GM10266 (cell line): ENCODE data around the gene TNC.
"Not testable (repeated sequence)": the region's sequence is repeated elsewhere in the genome, so short reads cannot be mapped to it uniquely, and the experiment has no call there.

ENCODE experiments used
- DNase-seq: peaks from one replicate; pipeline ENCODE4 v3.0.0; 2012; ENCODE audit errors: extremely low spot score
- TF ChIP-seq, protein P1 (sequence below): IDR thresholded peaks from 2 replicates; pipeline ENCODE4 v1.5.1; 2012; ENCODE audit warnings: mild to moderate bottlenecking, low read depth; ENCODE audit not compliant: control insufficient read depth, insufficient read depth; ENCODE audit errors: missing control alignments

Gene TNC

DNA sequence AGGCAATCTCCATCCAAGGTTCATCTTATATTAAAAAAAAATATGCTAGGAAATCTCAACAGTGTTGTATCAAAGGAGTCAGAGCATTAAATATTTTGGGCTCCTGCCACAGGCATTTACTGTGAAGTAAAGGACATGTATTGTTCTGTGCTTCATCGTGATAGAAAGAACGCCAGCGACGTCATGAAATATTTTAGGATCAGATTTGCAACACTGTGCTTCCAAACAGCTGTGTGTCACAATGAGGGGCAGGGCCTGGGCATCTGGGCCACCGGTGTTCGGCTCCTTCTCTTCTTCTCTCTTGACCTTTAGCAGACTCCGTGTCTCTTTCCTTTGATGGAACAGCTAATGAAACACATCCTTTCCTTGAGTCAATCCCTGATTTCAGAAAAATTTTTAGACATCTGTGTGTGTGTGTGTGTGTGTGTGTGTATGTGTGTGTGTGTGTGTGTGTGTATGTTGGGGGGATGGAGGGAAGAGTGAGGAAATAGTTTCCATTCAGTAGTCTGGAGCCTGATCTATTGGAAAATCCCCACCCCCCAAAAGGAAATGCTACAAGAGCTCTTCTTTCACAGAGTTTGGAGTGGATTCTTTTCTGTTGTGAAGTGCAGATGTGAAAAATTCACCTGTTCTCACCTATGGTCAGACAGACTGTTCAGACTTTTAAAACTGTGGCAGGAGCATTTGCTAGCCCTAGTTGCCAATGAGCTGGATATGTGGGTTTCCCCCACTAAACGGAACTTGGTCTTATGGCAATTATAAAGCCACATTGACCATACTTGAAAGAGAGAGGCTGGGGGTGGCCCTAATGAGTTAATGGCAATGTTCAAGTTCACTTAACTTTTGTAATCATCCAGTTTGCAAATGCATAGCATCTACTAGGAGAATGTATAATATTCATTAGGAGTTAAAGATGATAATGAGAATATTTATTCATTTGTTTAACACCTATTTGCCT, 18.1 kb upstream of the TNC start:
- DNase-seq: no peak
- TF ChIP-seq, protein P1, sequence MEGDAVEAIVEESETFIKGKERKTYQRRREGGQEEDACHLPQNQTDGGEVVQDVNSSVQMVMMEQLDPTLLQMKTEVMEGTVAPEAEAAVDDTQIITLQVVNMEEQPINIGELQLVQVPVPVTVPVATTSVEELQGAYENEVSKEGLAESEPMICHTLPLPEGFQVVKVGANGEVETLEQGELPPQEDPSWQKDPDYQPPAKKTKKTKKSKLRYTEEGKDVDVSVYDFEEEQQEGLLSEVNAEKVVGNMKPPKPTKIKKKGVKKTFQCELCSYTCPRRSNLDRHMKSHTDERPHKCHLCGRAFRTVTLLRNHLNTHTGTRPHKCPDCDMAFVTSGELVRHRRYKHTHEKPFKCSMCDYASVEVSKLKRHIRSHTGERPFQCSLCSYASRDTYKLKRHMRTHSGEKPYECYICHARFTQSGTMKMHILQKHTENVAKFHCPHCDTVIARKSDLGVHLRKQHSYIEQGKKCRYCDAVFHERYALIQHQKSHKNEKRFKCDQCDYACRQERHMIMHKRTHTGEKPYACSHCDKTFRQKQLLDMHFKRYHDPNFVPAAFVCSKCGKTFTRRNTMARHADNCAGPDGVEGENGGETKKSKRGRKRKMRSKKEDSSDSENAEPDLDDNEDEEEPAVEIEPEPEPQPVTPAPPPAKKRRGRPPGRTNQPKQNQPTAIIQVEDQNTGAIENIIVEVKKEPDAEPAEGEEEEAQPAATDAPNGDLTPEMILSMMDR: no peak

DNA sequence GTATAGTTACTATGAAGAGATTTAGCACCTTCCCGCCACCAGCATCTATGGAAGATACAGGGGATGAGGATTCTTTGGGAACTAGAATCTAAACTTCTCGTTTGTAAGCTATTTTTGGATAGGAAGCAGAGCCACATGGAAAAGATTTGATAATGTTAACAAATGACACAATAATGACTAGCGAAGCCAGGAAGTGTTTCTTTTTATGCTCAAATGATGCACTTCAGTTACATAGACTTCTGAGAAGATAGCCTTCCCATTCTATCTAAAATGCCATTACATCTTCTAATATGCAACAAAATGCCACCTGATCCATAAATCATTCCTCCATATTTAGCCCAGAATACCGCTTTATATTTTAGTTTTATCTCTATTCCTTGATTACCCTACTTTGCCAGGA, 17.0 kb upstream of the TNC start:
- DNase-seq: no peak
- TF ChIP-seq, protein P1: no peak

DNA sequence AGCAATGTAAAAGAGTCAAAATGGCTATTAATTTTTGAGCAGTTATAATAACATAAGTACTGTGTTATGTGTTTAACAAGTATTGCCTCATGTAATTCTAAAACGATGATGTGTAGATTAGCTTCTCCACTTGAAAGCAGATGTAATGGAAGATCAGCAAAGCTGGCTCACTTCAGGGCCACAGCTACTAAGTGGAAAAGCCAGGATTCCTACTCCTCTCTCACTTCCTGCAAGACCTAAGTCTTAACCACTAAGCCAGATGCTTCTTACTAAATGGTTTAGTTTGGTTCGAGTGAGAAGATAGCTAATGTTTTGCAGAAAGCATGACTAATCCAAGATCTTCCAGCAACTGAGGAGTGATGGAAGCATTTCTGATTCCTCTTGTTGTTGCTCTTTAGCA, 15.7 kb upstream of the TNC start:
- DNase-seq: no peak
- TF ChIP-seq, protein P1: no peak

DNA sequence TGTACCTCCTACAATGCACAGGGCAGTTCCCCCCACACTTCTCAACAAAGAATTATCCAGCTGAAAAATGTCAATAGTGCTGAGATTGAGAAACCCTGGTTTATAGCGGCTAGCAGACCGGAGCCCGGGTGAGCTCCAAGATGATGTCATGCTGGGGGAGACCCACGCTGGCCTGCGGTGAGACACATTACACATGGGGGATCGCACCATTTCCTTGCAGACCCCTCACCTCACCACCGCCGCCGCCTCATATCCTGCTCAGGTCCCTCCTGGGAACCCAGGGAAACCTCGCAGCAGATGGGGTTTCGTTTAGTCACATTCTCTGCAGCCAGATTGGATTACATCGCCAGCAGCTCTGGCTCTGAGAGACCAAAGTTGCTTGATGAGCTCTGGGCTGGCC, 14.7 kb upstream of the TNC start:
- DNase-seq: no peak
- TF ChIP-seq, protein P1: no peak

DNA sequence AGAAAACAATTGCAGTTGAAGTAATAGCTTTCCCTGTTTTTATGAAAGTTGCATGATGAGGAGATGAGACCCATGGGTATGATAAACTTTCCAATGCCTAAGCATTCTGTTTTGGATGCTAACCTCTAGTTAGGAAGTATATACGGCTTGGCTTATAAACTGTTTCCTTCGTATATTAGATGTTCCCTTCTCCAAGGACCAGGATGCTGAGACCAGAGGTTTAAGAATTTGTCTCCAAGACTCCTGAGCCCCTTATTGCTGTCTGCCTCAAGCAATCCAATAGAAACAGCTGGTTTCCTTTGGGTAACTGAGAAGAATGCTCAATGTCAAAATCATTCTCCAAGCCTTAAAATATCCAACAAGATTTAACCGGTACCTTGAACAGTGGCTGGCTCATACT, 12.2 kb upstream of the TNC start:
- DNase-seq: no peak
- TF ChIP-seq, protein P1: no peak

DNA sequence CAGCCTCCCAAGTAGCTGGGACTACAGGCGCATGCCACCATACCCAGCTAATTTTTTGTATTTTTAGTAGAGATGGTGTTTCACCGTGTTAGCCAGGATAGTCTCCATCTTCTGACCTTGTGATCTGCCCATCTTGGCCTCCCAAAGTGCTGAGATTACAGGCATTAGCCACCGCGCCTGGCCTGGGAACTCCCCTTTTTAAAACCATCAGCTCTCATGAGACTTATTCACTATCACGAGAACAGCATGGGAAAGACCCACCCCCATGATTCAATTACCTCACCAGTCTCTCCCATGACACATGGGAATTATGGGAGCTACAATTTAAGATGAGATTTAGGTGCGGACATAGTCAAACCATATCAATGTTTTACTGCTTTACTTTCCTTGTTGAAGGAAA, 10.8 kb upstream of the TNC start:
- not testable (repeated sequence) for DNase-seq

DNA sequence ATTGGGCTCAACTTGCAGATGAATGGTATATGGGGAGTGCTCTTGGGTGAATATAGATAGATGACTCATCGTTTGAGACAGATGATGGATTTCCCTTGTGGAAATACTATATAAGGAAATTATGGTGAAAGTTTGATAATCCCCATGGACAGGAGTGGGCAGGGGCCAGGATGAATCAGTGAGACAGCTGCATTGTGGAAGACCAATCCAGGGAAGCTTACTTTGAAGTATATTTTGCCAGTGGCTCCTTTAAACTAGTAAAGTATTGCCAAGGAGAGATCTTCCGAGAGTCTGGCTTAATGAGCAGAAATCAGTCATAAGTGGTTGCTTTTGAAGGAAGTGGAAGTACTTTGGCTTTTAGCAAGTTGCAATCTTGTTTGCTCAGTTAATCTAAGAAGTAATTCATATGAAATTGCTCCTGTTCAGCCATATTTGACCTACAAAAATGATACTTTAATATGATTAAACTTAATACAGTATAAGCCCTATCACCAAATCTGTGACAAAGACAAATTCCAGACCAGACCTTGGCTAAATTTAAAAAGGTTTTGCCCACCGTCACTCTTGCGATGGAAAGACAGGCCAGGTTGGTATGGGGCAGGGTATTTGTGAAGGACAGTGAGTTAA, 9.3 kb upstream of the TNC start:
- no peak for DNase-seq

More for the DNA sequence above, 9.3 kb upstream of the TNC start:
- TF ChIP-seq, protein P1: no peak
